SK-N-SH (cell line): ENCODE data around the gene TNRC6A. TPM values are rescaled to one million over a fixed set of nuclear protein-coding genes. Genes with fewer than 3 reads are reported as not detected.

Source experiments
- CTCF ChIA-PET: fragments of 300-600, 350-600 bp; formaldehyde crosslinking; extraction: SDS; loops from one replicate; lab custom pipeline; 2021; lab: Yijun Ruan, JAX
- POLR2A ChIA-PET: fragments of 350-600 bp; sonication (Branson Sonifier 250); formaldehyde crosslinking; extraction: SDS; loops from one replicate; lab custom pipeline; 2020; ENCODE audit warnings: antibody characterized with exemption, inconsistent platforms; lab: Yijun Ruan, JAX
- DNase-seq: peaks from one replicate; pipeline ENCODE4 v3.0.0; 2012
- H2AFZ ChIP-seq: fragments of 200-600 bp; sonication (generic); 2 replicates; pipeline ENCODE4 v1.8.1; 2016; ENCODE audit warnings: antibody characterized with exemption, mild to moderate bottlenecking, low read depth
- H3F3A ChIP-seq: fragments of 200-600 bp; sonication (generic); replicated peaks from 2 replicates; pipeline ENCODE3; 2016; ENCODE audit warnings: antibody characterized with exemption, mild to moderate bottlenecking; ENCODE audit not compliant: insufficient read depth
- H3K27ac ChIP-seq, 2 experiments: fragments of 200-500 bp in 1 of 2; fragments of 200-600 bp in 1 of 2; sonication (Bioruptor generic) in 1 of 2; sonication (generic), shearing (Covaris generic) in 1 of 2; 2 replicates each; pipeline versions ENCODE4 v1.5.1 to v1.6.1; 2014 to 2016; ENCODE audit warnings: low read depth in 2 of 2, inconsistent platforms in 1 of 2, low read length in 1 of 2, mild to moderate bottlenecking in 1 of 2, mixed read lengths in 1 of 2
- H3K27me3 ChIP-seq: fragments of 200-600 bp; sonication (generic), shearing (Covaris generic); 2 replicates; pipeline ENCODE4 v1.6.1; 2016; ENCODE audit warnings: mixed run types; ENCODE audit not compliant: insufficient read depth
- H3K36me3 ChIP-seq, 2 experiments: fragments of 200-500 bp in 1 of 2; fragments of 200-600 bp in 1 of 2; sonication (Bioruptor generic) in 1 of 2; sonication (generic) in 1 of 2; replicated peaks in 1 of 2; 2 replicates each; pipeline versions ENCODE3 to v1.5.1; 2014 to 2016; ENCODE audit warnings: low read length in 1 of 2, mild to moderate bottlenecking in 1 of 2; ENCODE audit not compliant: insufficient read depth in 2 of 2, control insufficient read depth in 1 of 2
- H3K4me1 ChIP-seq, 2 experiments: fragments of 200-500 bp in 1 of 2; fragments of 200-600 bp in 1 of 2; sonication (Bioruptor generic) in 1 of 2; sonication (generic), shearing (Covaris generic) in 1 of 2; 2 replicates each; pipeline versions ENCODE4 v1.5.1 to v1.6.1; 2014 to 2016; ENCODE audit warnings: low read depth in 1 of 2, low read length in 1 of 2, mixed run types in 1 of 2; ENCODE audit not compliant: insufficient read depth in 2 of 2, control insufficient read depth in 1 of 2
- H3K4me2 ChIP-seq: fragments of 200-600 bp; sonication (generic), shearing (Covaris generic); 2 replicates; pipeline ENCODE4 v1.6.1; 2017; ENCODE audit warnings: mixed run types
- H3K4me3 ChIP-seq, 2 experiments: fragments of 200-500 bp in 1 of 2; fragments of 200-600 bp in 1 of 2; sonication (Bioruptor generic) in 1 of 2; sonication (generic), shearing (Covaris generic) in 1 of 2; 2 replicates each; pipeline versions ENCODE4 v1.5.1 to v1.8.1; 2014 to 2016; ENCODE audit warnings: low read depth in 2 of 2, inconsistent platforms in 1 of 2, low read length in 1 of 2, mild to moderate bottlenecking in 1 of 2, mixed read lengths in 1 of 2, moderate library complexity in 1 of 2
- H3K79me2 ChIP-seq: fragments of 200-600 bp; sonication (generic); 2 replicates; pipeline ENCODE4 v1.8.1; 2017; ENCODE audit warnings: mild to moderate bottlenecking; ENCODE audit not compliant: insufficient read depth
- H3K9ac ChIP-seq: fragments of 200-600 bp; sonication (generic); 2 replicates; pipeline ENCODE4 v1.6.1; 2017; ENCODE audit warnings: mixed run types
- H3K9me2 ChIP-seq: fragments of 200-600 bp; sonication (generic); 2 replicates; pipeline ENCODE4 v1.6.1; 2017; ENCODE audit warnings: mixed run types
- H3K9me3 ChIP-seq: fragments of 200-600 bp; sonication (generic); 2 replicates; pipeline ENCODE4 v1.6.1; 2017; ENCODE audit warnings: mixed run types, mild to moderate bottlenecking, moderate library complexity
- H4K20me1 ChIP-seq: fragments of 200-600 bp; sonication (generic); 2 replicates; pipeline ENCODE4 v1.6.1; 2017; ENCODE audit warnings: mild to moderate bottlenecking, mixed run types; ENCODE audit not compliant: insufficient read depth
- CHD2 ChIP-seq: fragments of 150-350 bp; IDR thresholded peaks from 2 replicates; pipeline ENCODE4 v1.6.1; 2018; ENCODE audit warnings: low read length; ENCODE audit not compliant: partially characterized antibody
- EP300 ChIP-seq, 2 experiments: IDR thresholded peaks; 2 replicates each; pipeline versions ENCODE4 v1.4.0 to v1.6.1; 2012; ENCODE audit warnings: borderline replicate concordance in 1 of 2, low read depth in 1 of 2, low read length in 1 of 2
- FOXM1 ChIP-seq: IDR thresholded peaks from 2 replicates; pipeline ENCODE4 v1.4.0; 2012; ENCODE audit warnings: low read depth, mild to moderate bottlenecking
- GABPA ChIP-seq: IDR thresholded peaks from 2 replicates; pipeline ENCODE4 v1.4.0; 2012; ENCODE audit warnings: low read depth, mild to moderate bottlenecking
- IRF3 ChIP-seq: fragments of 150-350 bp; IDR thresholded peaks from 2 replicates; pipeline ENCODE4 v1.6.1; 2016; ENCODE audit warnings: mild to moderate bottlenecking, low read depth, low read length
- JUND ChIP-seq: IDR thresholded peaks from 2 replicates; pipeline ENCODE4 v1.4.0; 2012
- MAX ChIP-seq: IDR thresholded peaks from 2 replicates; pipeline ENCODE4 v1.4.0; 2012; ENCODE audit warnings: low read depth
- NFIC ChIP-seq: IDR thresholded peaks from 2 replicates; pipeline ENCODE4 v1.4.0; 2012; ENCODE audit warnings: borderline replicate concordance
- POLR2AphosphoS5 ChIP-seq: IDR thresholded peaks from 2 replicates; pipeline ENCODE4 v1.6.1; 2012; ENCODE audit warnings: low read depth, low read length
- RCOR1 ChIP-seq: fragments of 150-350 bp; IDR thresholded peaks from 2 replicates; pipeline ENCODE4 v1.6.1; 2017; ENCODE audit warnings: antibody characterized with exemption, low read length
- RXRA ChIP-seq: IDR thresholded peaks from 2 replicates; pipeline ENCODE4 v1.4.0; 2012; ENCODE audit warnings: low read depth, mild to moderate bottlenecking, borderline replicate concordance
- TAF1 ChIP-seq: IDR thresholded peaks from 2 replicates; pipeline ENCODE4 v1.6.1; 2012; ENCODE audit warnings: low read depth, mild to moderate bottlenecking, low read length, moderate library complexity, borderline replicate concordance
- USF1 ChIP-seq: IDR thresholded peaks from 2 replicates; pipeline ENCODE4 v1.4.0; 2012; ENCODE audit warnings: low read depth, borderline replicate concordance
- ZBTB33 ChIP-seq: IDR thresholded peaks from 2 replicates; pipeline ENCODE4 v1.4.0; 2012; ENCODE audit warnings: low read depth, borderline replicate concordance
- WGBS: methylation state at CpG from one replicate; pipeline ENCODE4 v1.1.6; 2017; ENCODE audit warnings: low lambda C conversion rate; 5-methylcytosine and 5-hydroxymethylcytosine counted together
- polyA plus RNA-seq, 3 experiments: library from polyadenylated mRNA; depleted of rRNA; stranded (reverse); fragments of >200 nt; gene quantifications; 2 replicates each; pipeline ENCODE4 v1.2.3, GENCODE V29; 2012

Gene TNRC6A
- polyA plus RNA-seq, 1 of the 3 experiments (the other 2 are of a cell fraction), result 32.5 TPM

- peaks cover 0 to 8% of the 10 kb centered on the region in 2 experiments; a peak in 1 of 4 replicates for H3K4me1 ChIP-seq
- H2AFZ ChIP-seq, result no peak overlapping the region
- no peaks in the 10 kb centered on the region for H4K20me1 ChIP-seq
- peaks cover 15% of the 10 kb centered on the region for H3F3A ChIP-seq
- H3K9me2 ChIP-seq, result no peaks in the 10 kb centered on the region
- no peak overlapping the region for H3K4me2 ChIP-seq
- no peaks in the 10 kb centered on the region for H3K36me3 ChIP-seq
- no peaks in the 10 kb centered on the region for H3K79me2 ChIP-seq
- no peaks in the 10 kb centered on the region for H3K27me3 ChIP-seq
- no peak overlapping the region for H3K4me3 ChIP-seq
- 89% methylated on average over 8 of the region's 8 CpGs for WGBS
- ChIA-PET POLR2A (interaction anchor here (0.7 kb wide), 1 partner anchor 379 kb away, joined by 3 read pairs; no protein-coding TSS in a partner anchor), CTCF (interaction anchor here (0.9 to 1.0 kb wide), 2 partner anchors 12 to 29 kb away, joined by 3 read pairs; no protein-coding TSS in a partner anchor)
- H3K27ac ChIP-seq, result no peak overlapping the region
- no peak for DNase-seq
- TF ChIP-seq FOXM1, result no peak
- TF ChIP-seq, all 33 proteins: peak for 0
- Histone ChIP-seq H3K9ac (no peak overlapping the region), H3K9me3 (no peaks in the 10 kb centered on the region)
Observed at GRCh38 chr16:24846548-24847357, 117.3 kb downstream of the TNRC6A start.

- Histone ChIP-seq H3K4me1 (peaks cover 2 to 12% of the 10 kb centered on the region in 2 experiments; a peak in 2 of 4 replicates), H3K36me3 (no peaks in the 10 kb centered on the region), H3F3A (peaks cover 19% of the 10 kb centered on the region), H3K79me2 (no peaks in the 10 kb centered on the region), H3K4me2 (no peak overlapping the region), H4K20me1 (no peaks in the 10 kb centered on the region), H2AFZ (no peak overlapping the region), H3K9me3 (no peaks in the 10 kb centered on the region), H3K4me3 (no peak overlapping the region), H3K9ac (no peak overlapping the region), H3K27me3 (no peaks in the 10 kb centered on the region), H3K27ac (no peak overlapping the region), H3K9me2 (no peaks in the 10 kb centered on the region)
- ChIA-PET POLR2A (interaction anchor here (0.7 kb wide), 1 partner anchor 378 kb away, joined by 3 read pairs; no protein-coding TSS in a partner anchor), CTCF (no interaction called here)
- WGBS, result 94% methylated on average over 3 of the region's 3 CpGs
- TF ChIP-seq TAF1, result no peak
- no peak for TF ChIP-seq GABPA
- no peak for TF ChIP-seq USF1
- no peak for TF ChIP-seq NFIC
- TF ChIP-seq MAX, result no peak
- TF ChIP-seq IRF3, result no peak
- no peak for TF ChIP-seq EP300 (IDR thresholded peaks at IDR 0.05; ENCODE audit: borderline replicate concordance in 1 of 2, low read depth in 1 of 2, low read length in 1 of 2)
- TF ChIP-seq JUND, result no peak
- TF ChIP-seq POLR2AphosphoS5, result no peak
- no peak for TF ChIP-seq CHD2
- no peak for TF ChIP-seq RCOR1
- no peak for TF ChIP-seq RXRA
- TF ChIP-seq ZBTB33, result no peak
- DNase-seq, result no peak
Observed at GRCh38 chr16:24847358-24847664, 117.9 kb downstream of the TNRC6A start.
